PFSK-1 (cell line): ENCODE results near the gene PCCA.

ENCODE experiments used
- FOXP2 ChIP-seq: optimal IDR thresholded peaks from 2 replicates; pipeline ENCODE3; 2011; ENCODE audit warnings: borderline replicate concordance, control low read depth, inconsistent platforms; ENCODE audit not compliant: insufficient read depth; ENCODE audit errors: extremely low read length, extremely low read depth
- POLR2AphosphoS5 ChIP-seq: IDR thresholded peaks from 2 replicates; pipeline ENCODE4 v1.6.1; 2012; ENCODE audit warnings: low read depth, mild to moderate bottlenecking, control low read depth, low read length, moderate library complexity
- SIN3A ChIP-seq: IDR thresholded peaks from 2 replicates; pipeline ENCODE4 v1.6.1; 2012; ENCODE audit warnings: mild to moderate bottlenecking, low read length, moderate library complexity, borderline replicate concordance; ENCODE audit not compliant: insufficient read depth
- TAF1 ChIP-seq: IDR thresholded peaks from 2 replicates; pipeline ENCODE4 v1.6.1; 2012; ENCODE audit warnings: low read length, control low read depth, borderline replicate concordance; ENCODE audit not compliant: insufficient read depth
- TF ChIP-seq, protein P1 (sequence below), 2 experiments: IDR thresholded peaks; 2 replicates each; pipeline versions ENCODE4 v1.6.1 to v1.8.0; 2011 to 2012; ENCODE audit warnings: low read depth in 2 of 2, low read length in 2 of 2, control low read depth in 1 of 2, inconsistent platforms in 1 of 2, mild to moderate bottlenecking in 1 of 2, moderate library complexity in 1 of 2; ENCODE audit not compliant: insufficient read depth in 1 of 2

PCCA gene

DNA sequence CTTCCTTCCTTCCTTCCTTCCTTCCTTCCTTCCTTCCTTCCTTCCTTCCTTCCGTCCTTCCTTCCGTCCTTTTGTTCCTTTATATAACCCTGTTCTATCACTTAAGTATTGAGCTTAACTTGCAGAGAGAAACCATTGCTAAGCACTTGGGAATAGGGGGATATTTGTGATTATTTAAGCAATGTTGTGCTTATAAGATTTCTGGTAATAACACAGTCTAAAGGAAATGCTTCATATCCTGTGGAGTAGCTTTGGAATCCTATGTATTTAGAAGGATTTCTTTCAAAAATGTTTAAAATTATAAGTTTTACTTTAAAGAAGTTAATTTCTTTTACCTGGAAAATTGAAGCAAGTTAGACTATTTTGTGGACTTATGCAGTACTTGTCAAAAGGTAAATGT is 209.8 kb downstream of the PCCA start:
- no peak for TF ChIP-seq TAF1
- TF ChIP-seq POLR2AphosphoS5 = no peak
- no peak for TF ChIP-seq SIN3A
- TF ChIP-seq, protein P1, sequence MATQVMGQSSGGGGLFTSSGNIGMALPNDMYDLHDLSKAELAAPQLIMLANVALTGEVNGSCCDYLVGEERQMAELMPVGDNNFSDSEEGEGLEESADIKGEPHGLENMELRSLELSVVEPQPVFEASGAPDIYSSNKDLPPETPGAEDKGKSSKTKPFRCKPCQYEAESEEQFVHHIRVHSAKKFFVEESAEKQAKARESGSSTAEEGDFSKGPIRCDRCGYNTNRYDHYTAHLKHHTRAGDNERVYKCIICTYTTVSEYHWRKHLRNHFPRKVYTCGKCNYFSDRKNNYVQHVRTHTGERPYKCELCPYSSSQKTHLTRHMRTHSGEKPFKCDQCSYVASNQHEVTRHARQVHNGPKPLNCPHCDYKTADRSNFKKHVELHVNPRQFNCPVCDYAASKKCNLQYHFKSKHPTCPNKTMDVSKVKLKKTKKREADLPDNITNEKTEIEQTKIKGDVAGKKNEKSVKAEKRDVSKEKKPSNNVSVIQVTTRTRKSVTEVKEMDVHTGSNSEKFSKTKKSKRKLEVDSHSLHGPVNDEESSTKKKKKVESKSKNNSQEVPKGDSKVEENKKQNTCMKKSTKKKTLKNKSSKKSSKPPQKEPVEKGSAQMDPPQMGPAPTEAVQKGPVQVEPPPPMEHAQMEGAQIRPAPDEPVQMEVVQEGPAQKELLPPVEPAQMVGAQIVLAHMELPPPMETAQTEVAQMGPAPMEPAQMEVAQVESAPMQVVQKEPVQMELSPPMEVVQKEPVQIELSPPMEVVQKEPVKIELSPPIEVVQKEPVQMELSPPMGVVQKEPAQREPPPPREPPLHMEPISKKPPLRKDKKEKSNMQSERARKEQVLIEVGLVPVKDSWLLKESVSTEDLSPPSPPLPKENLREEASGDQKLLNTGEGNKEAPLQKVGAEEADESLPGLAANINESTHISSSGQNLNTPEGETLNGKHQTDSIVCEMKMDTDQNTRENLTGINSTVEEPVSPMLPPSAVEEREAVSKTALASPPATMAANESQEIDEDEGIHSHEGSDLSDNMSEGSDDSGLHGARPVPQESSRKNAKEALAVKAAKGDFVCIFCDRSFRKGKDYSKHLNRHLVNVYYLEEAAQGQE (IDR thresholded peaks at IDR 0.05; ENCODE audit: insufficient read depth in 1 of 2, low read depth in 2 of 2, low read length in 2 of 2) = no peak
- TF ChIP-seq FOXP2 = no peak

DNA sequence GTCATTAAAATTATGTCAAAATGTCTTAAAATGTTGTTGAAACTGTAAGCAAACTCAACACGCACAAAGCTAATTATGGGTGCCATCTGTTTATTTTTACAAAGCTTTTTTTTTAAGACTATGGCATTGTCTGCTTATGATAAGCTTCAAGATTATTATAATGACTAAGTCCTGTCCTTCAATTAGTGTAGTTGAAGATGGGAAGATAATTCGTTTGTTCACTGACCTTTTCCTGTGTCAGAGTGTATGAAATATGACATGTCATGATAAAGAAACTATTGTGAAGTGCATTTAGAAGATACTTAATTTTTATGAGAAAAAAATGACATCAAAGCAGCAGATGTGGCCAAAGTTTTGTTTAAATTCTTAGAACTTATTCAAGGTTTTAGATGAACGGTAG is 211.3 kb downstream of the PCCA start:
- no peak for TF ChIP-seq TAF1
- TF ChIP-seq, protein P1 (IDR thresholded peaks at IDR 0.05; ENCODE audit: insufficient read depth in 1 of 2, low read depth in 2 of 2, low read length in 2 of 2) = no peak
- no peak for TF ChIP-seq FOXP2
- TF ChIP-seq SIN3A = no peak
- TF ChIP-seq POLR2AphosphoS5 = no peak

DNA sequence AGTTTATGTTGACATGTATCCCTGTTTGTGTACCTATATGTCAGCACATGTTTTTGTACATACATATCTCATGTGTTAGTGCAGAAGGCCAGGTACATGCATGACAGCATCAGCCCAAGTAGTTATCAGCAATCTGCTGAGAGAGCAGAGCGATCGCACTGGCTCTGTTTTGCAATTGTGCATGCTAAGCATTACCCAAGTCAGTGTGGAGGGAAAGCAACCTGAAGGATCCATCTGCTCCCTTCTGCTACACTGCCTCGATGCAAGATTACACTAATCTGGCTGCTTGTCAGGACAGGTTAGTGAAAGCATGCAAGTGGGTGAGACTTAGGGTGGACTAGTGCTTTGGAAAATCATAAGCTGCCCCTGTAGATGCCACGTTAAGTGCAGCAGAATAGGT is 211.8 kb downstream of the PCCA start:
- TF ChIP-seq TAF1 (no peak), SIN3A (no peak), POLR2AphosphoS5 (no peak), FOXP2 (no peak)
- TF ChIP-seq, protein P1 (IDR thresholded peaks at IDR 0.05; ENCODE audit: insufficient read depth in 1 of 2, low read depth in 2 of 2, low read length in 2 of 2) = no peak

DNA sequence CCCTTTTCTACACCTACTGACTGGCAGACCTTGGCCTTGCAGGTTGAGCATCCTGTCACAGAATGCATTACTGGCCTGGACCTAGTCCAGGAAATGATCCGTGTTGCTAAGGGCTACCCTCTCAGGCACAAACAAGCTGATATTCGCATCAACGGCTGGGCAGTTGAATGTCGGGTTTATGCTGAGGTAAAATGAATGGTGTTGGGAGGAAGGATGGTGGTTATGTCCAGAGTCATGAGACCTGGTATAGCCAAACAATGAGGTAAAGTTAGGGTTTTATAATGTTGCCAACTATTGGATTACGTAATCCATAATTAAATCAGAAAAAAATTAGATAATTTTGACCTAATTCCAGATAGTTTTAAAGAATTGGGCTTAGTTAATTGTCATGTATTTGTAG is 212.5 kb downstream of the PCCA start:
- TF ChIP-seq TAF1 = no peak
- TF ChIP-seq POLR2AphosphoS5 = no peak
- TF ChIP-seq SIN3A = no peak
- TF ChIP-seq, protein P1 (IDR thresholded peaks at IDR 0.05; ENCODE audit: insufficient read depth in 1 of 2, low read depth in 2 of 2, low read length in 2 of 2) = no peak
- TF ChIP-seq FOXP2 = no peak

DNA sequence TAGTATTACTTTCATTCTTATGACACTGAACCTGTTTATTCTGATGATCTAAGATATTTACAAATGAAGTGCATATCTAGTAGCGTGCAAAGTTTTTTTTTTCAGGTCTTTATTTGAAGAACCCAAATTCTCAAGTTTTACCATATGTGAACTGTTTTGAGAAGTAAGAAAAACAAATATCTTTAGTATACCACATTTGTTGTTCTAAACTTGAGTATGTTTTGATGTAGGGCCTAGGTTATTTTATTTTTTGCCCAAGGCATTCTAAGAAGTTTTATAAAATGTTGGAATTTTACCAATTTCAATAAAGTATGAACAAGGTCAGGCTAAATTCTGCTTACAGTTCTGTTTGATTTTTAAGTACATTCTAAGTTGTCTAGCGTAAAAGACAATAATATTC is 213.5 kb downstream of the PCCA start:
- no peak for TF ChIP-seq POLR2AphosphoS5
- TF ChIP-seq, protein P1 (IDR thresholded peaks at IDR 0.05; ENCODE audit: insufficient read depth in 1 of 2, low read depth in 2 of 2, low read length in 2 of 2) = no peak
- no peak for TF ChIP-seq SIN3A
- no peak for TF ChIP-seq FOXP2
- TF ChIP-seq TAF1 = no peak
